HG03139 (cell line): ENCODE results near the gene AQP7.
"Not testable (repeated sequence)": the region's sequence is repeated elsewhere in the genome, so short reads cannot be mapped to it uniquely, and the experiment has no call there.

Experiments used
- ATAC-seq: cut with Tn5 transposase; IDR thresholded peaks from one replicate; pipeline ENCODE4 v1.9.1; 2021; ENCODE audit not compliant: unreplicated experiment

The AQP7 gene

GRCh38 chr9:33399047-33399446 is 3.3 kb downstream of the AQP7 start:
- ATAC-seq = not testable (repeated sequence)

DNA sequence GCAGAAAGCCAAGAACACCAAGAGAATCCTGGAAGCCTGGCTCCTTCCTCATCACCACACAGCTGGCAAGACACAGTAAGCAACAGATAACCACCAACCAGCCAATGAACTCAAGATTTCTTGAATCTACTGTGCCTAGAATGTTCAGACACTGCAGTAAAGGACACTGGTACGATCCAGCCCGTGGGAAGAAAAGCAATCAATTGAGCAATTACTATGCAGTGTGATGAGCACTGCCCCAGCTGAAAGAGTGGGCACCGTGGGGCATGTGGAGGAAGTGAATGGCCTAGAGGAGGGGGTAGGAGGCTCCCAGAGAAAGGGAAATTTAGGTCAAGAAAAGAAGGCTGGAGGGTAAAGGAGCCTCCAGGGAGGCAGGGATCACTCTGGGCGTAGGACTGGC is 4.6 kb downstream of the AQP7 start:
- ATAC-seq = not testable (repeated sequence)

- ATAC-seq = not testable (repeated sequence)
Measured at GRCh38 chr9:33395159-33395879, 7.0 kb downstream of the AQP7 start.

DNA sequence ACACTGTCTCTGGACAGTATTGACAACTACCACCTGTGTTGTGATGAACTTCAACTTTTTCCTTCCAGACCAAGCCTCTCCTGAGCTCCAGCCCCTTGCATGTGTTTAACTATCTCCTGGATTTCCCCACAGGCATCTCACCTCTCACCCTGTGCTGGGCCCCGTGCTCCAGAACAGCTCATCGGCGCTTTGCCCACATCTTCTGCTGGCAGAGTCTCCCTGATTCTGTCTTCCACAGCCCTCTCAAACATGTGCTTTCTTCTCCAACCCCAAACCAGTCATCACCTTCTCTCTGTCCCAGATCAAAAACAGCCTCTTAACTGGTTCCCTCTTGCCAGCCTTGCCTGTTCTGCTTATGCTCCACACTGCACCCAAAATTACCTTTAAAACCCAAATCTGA is 8.4 kb downstream of the AQP7 start:
- not testable (repeated sequence) for ATAC-seq

DNA sequence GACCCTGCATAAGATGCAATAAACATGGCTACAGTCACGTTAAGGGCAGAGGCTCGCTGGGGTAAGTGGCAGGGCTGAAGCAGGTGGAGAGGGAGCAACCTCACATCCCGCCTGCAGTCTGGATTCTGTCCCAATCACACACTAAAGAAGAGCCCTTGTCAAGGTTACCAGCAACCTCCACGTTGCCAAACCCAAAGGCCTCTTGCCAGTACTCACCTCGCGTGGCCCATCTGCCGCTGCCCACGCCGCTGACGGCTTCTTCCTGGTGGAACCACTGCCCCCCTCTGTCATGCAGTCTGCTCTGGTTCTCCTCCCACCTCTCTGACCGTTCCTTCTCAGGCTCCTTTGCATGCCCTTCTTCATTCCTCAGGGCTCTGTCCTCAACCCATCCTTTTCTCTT is 8.8 kb downstream of the AQP7 start:
- ATAC-seq = no peak

GRCh38 chr9:33392591-33393021 is 9.8 kb downstream of the AQP7 start:
- not testable (repeated sequence) for ATAC-seq

GRCh38 chr9:33391111-33391771 is 11.1 kb downstream of the AQP7 start:
- not testable (repeated sequence) for ATAC-seq

DNA sequence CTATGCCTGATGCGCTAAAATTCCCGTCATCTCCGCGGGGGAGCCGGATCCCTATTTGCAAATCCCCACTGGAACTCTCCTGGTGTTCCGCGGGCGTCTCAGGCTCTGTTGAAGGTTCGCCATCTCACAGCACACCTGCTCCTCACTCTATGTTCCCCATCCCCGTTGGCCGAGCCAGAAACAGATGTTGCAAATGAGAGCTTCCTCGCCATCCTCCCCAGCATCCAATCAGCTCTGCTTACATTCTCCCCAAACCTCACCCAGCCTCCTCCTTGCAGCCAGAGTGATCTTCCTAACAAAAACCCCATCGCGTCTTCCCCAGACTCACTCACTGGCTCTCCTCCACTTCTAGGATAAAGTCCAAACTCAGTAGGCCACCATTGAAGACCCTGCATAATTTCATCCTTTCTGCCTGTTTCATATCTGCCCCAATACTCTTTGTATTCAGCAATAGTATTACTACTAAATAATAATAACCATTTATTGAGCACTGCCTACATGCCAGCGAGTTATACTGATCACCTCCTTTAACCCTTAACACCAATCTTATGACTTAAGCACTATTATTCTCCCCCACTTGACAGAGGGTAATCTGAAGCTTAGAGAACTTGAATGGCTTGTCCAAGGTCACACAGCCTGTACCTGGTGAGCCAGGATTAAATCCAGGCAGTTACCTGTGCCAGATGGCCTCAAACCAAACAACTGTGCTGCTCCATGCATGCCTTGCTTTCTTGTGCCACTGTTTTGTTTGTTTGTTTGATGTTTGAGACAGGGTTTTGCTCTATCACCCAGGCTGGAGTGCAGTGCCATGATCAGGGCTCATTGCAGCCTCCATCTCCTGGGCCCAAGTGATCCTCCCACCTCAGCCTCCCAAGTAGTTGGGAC is 14.0 kb downstream of the AQP7 start:
- no peak for ATAC-seq

DNA sequence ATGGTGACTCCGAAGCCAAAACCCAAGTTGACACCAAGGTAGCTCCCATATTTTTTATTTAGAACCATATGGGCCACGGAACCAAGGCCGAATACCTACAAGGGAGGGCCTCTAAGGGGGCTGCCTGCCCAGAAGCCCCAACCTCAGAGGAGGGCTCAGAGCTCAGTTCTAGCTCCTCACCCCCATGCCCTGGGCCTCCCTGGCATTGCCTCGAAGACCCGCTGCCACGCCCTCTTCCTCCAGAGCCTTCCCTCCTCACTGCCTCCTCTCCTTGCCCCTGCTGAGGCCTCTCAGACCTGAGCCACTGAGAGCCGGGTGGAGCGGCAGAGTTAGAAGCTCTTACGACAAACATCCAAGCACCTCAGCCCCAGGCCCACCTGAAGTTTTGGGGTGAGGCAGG is 15.4 kb downstream of the AQP7 start:
- ATAC-seq = not testable (repeated sequence)

DNA sequence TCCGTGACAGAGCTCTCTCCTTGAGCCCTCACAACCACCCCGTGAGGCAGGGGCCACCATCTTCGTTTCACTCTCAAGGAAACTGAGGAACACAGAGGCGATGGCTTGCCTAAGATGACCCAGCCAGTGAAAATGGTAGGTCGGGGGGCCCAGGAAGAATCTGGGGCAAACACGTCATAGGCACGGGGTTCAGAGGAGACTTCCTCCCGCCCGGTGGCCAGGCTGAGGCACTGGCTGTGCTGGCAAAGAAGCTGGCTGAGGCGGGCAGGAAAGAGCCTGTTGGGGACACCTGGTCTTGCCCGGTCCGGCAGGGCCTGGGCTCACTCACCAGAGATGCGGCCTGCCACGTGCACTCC is 15.7 kb downstream of the AQP7 start:
- ATAC-seq = not testable (repeated sequence)

DNA sequence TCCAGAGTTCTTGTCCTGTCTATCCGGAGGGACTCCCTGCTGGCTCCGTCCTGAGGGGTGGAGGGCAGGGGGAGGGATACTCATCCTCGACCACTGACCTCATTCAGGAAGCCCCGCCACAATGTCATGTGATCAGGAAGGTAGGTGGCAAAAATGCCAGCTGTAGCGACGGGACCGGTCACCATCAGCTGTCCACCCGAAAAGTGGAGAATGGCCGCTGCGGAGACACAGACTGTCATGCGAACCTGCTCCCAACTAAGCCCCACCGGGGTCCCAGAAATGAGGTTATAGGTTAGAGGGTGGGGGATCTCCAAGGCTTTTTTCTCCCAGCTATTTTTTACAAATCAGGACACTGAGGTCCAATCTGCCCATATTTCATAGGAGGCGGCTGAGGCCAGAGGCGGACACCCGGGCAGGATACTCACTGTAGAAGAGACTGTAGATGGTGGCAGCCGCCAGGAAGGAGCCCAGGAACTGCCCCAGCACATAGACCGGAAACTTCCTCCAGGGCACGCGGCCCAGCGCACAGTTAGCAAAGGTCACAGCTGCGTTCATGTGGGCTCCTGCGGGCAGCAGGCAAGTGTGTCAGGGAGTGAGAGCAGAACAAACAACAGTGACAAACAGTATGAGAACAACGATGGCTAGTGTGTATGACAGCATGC is 16.3 kb downstream of the AQP7 start:
- not testable (repeated sequence) for ATAC-seq

GRCh38 chr9:33385536-33385935 is 16.8 kb downstream of the AQP7 start:
- ATAC-seq = not testable (repeated sequence)

DNA sequence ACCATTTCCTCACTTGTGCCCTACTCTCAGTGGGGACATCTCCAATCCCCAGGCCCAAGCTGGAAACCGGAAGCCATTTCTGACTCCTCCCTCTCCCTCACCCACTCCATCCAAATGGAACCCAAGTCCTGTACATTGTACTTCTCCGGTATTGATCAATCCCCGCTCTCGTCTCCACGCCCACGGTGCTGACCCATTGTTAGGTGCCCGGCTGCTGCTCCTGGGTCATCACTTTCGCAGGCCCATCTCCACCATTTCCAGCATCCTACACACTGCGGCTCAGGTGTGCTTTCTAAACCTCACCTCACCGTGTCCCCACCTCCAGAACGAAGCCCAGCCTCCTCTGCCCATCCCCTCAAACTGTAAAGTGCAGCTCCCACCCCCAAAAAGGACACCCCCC is 19.0 kb downstream of the AQP7 start:
- ATAC-seq = not testable (repeated sequence)

- ATAC-seq = not testable (repeated sequence)
Measured at GRCh38 chr9:33382397-33382796, 20.0 kb downstream of the AQP7 start.

- ATAC-seq = no peak
Measured at GRCh38 chr9:33381231-33381791, 21.1 kb downstream of the AQP7 start.

- ATAC-seq = no peak
Measured at GRCh38 chr9:33380390-33381094, 21.8 kb downstream of the AQP7 start.

- no peak for ATAC-seq
Measured at GRCh38 chr9:33379666-33380389, 22.5 kb downstream of the AQP7 start.

DNA sequence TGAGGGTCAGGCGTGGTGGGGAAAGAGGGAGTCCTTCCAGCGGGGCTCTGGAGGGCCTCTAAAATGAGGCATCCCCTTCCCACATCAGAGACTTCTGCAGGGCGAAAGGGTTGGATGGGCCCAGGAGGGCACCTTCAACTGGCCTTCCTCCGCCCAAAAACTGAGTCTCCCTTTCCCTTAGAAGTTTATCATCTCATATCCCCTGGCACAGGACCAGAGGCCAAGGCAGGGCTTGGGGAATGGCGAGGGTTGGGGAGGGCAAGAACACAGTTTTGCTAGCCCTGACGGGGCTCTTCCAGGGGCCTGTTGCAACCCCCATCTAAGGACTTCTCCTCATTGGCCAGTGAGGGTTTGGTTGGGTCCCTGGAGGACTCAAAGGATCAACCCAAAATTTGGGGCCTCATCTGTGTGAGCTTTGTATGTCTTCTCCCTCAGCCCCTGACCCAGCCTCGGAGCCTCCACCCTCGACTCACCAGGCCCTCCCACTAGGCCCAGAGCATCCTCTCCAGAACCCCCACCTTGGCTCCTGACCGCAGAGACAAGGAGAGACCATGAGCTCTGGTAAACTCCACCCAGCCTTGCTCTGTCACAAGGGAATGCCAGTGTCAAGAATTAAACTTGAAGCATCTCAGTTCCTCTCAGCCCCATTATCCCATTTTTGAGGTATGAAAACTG is 24.1 kb downstream of the AQP7 start:
- no peak for ATAC-seq
